ENCODE results near the gene ANKS6. TPM values are rescaled to one million over a fixed set of nuclear protein-coding genes. Genes with fewer than 3 reads are reported as not detected.

Gene ANKS6
- total RNA-seq, 1 experiment from 2014 or later = 39.2 TPM

DNA sequence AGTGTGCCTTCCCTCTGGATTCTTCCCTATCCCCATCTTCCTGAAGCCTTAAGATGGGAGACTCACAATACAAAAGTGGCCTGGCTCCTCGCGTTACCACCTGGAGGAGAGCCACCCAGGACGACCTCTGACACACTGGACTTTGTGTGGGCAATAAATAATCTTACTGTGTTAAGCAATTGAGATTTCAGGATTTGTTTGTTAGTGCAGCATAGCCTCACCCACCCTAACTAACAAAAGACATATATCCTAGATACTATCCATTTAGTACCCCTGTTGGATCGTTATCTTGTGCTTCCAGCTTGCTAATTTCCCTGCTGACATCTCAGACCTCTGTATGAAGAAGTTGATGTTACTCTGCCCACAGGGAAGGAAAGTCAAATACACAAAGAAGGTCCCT is 95.6 kb downstream of the ANKS6 start:
- H2AFZ ChIP-seq (ENCODE audit: low read depth, low read length, poor library complexity, severe bottlenecking) = no peak overlapping the region
- no peaks in the 10 kb centered on the region for H3K4me1 ChIP-seq (ENCODE audit: control insufficient read depth in 1 of 2, insufficient read depth in 2 of 2, low read length in 2 of 2)
- no peaks in the 10 kb centered on the region for H3K9me3 ChIP-seq (ENCODE audit: control insufficient read depth in 1 of 2, insufficient read depth in 1 of 2, low read depth in 1 of 2, low read length in 2 of 2)
- ATAC-seq = no peak
- H3K36me3 ChIP-seq (ENCODE audit: control insufficient read depth in 1 of 2, insufficient read depth in 2 of 2, low read length in 2 of 2) = no peaks in the 10 kb centered on the region
- H4K20me1 ChIP-seq (ENCODE audit: insufficient read depth) = no peaks in the 10 kb centered on the region
- ChIA-PET RAD21 (ENCODE audit: low non-redundant PET in 1 of 2, low total read pairs in 2 of 2, uncharacterized antibody in 2 of 2, unreplicated experiment in 2 of 2) (no interaction called here), CTCF (no interaction called here), POLR2A (no interaction called here)
- no peak overlapping the region for H3K4me2 ChIP-seq (ENCODE audit: low read length)
- no peaks in the 10 kb centered on the region for H3K9me2 ChIP-seq (ENCODE audit: insufficient read depth)
- no TSS peak for BruUV-seq (replicated peaks)
- TF ChIP-seq, protein P1, sequence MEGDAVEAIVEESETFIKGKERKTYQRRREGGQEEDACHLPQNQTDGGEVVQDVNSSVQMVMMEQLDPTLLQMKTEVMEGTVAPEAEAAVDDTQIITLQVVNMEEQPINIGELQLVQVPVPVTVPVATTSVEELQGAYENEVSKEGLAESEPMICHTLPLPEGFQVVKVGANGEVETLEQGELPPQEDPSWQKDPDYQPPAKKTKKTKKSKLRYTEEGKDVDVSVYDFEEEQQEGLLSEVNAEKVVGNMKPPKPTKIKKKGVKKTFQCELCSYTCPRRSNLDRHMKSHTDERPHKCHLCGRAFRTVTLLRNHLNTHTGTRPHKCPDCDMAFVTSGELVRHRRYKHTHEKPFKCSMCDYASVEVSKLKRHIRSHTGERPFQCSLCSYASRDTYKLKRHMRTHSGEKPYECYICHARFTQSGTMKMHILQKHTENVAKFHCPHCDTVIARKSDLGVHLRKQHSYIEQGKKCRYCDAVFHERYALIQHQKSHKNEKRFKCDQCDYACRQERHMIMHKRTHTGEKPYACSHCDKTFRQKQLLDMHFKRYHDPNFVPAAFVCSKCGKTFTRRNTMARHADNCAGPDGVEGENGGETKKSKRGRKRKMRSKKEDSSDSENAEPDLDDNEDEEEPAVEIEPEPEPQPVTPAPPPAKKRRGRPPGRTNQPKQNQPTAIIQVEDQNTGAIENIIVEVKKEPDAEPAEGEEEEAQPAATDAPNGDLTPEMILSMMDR (IDR thresholded peaks at IDR 0.05 in 2 of 3, conservative IDR thresholded peaks at IDR 0.05 in 1 of 3; ENCODE audit: borderline replicate concordance in 1 of 3, insufficient read depth in 1 of 3, low read depth in 2 of 3, low read length in 2 of 3) = no peak
- TF ChIP-seq ZFX (IDR thresholded peaks at IDR 0.05) (no peak), CBX3 (IDR thresholded peaks at IDR 0.05; ENCODE audit: low read depth) (no peak), SIN3A (IDR thresholded peaks at IDR 0.05; ENCODE audit: low read depth) (no peak), EZH2 (IDR thresholded peaks at IDR 0.05) (no peak)
- TF ChIP-seq, protein P2, sequence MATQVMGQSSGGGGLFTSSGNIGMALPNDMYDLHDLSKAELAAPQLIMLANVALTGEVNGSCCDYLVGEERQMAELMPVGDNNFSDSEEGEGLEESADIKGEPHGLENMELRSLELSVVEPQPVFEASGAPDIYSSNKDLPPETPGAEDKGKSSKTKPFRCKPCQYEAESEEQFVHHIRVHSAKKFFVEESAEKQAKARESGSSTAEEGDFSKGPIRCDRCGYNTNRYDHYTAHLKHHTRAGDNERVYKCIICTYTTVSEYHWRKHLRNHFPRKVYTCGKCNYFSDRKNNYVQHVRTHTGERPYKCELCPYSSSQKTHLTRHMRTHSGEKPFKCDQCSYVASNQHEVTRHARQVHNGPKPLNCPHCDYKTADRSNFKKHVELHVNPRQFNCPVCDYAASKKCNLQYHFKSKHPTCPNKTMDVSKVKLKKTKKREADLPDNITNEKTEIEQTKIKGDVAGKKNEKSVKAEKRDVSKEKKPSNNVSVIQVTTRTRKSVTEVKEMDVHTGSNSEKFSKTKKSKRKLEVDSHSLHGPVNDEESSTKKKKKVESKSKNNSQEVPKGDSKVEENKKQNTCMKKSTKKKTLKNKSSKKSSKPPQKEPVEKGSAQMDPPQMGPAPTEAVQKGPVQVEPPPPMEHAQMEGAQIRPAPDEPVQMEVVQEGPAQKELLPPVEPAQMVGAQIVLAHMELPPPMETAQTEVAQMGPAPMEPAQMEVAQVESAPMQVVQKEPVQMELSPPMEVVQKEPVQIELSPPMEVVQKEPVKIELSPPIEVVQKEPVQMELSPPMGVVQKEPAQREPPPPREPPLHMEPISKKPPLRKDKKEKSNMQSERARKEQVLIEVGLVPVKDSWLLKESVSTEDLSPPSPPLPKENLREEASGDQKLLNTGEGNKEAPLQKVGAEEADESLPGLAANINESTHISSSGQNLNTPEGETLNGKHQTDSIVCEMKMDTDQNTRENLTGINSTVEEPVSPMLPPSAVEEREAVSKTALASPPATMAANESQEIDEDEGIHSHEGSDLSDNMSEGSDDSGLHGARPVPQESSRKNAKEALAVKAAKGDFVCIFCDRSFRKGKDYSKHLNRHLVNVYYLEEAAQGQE (IDR thresholded peaks at IDR 0.05; ENCODE audit: low read depth) = no peak
- H3K27me3 ChIP-seq (ENCODE audit: insufficient read depth, low read length) = peaks cover 34% of the 10 kb centered on the region
- intact Hi-C loops (cut with micrococcal nuclease) = no loop called here
- DNase-seq (ENCODE audit: low read depth, low spot score) = no peak
- no peaks in the 10 kb centered on the region for H3K79me2 ChIP-seq (ENCODE audit: insufficient read depth, low read length)
- no peak overlapping the region for H3K9ac ChIP-seq (ENCODE audit: low read length)
- H3K4me3 ChIP-seq (replicated peaks in 1 of 2; ENCODE audit: low read depth in 1 of 2, low read length in 2 of 2) = no peak overlapping the region
- H3K27ac ChIP-seq (ENCODE audit: low read depth, low read length) = no peak overlapping the region

Data from HCT116 (cell line).